ENCODE measurements around the gene PRKAA1.

PRKAA1 gene

GRCh38 chr5:40798012-40798800, at the start of gene PRKAA1:
Gene PRKAA1, minus strand, starts transcription at chr5:40798374. Its CDS starts 185 bp downstream, at chr5:40798189.
- peak; percentile 96 to 98 for DNase-seq

GRCh38 chr5:40847525-40847924, 49.4 kb upstream of the PRKAA1 start:
- no peak for DNase-seq

- DNase-seq: no peak
Observed at GRCh38 chr5:40846371-40846770, 48.2 kb upstream of the PRKAA1 start.

GRCh38 chr5:40844565-40844964, 46.4 kb upstream of the PRKAA1 start:
- no peak for DNase-seq

- no peak for DNase-seq
Observed at GRCh38 chr5:40842351-40842750, 44.2 kb upstream of the PRKAA1 start.

- DNase-seq: no peak
Observed at GRCh38 chr5:40841068-40841805, 43.1 kb upstream of the PRKAA1 start, which contains the start of gene CARD6. Gene CARD6, plus strand, starts transcription at chr5:40841367. Its CDS starts 16 bp downstream, at chr5:40841383.

- no peak for DNase-seq
Observed at GRCh38 chr5:40838086-40838485, 39.9 kb upstream of the PRKAA1 start.

GRCh38 chr5:40834849-40835787, 36.9 kb upstream of the PRKAA1 start, which contains the start of gene RPL37:
Gene RPL37, minus strand, starts transcription at chr5:40835222. Its CDS starts 37 bp downstream, at chr5:40835185.
- peak; percentile 98 to 99 for DNase-seq

GRCh38 chr5:40834391-40834848, 36.2 kb upstream of the PRKAA1 start:
- no peak for DNase-seq

- no peak for DNase-seq
Observed at GRCh38 chr5:40833712-40834229, 35.6 kb upstream of the PRKAA1 start.

- DNase-seq: no peak
Observed at GRCh38 chr5:40832345-40832744, 34.2 kb upstream of the PRKAA1 start.

GRCh38 chr5:40831346-40832210, 33.4 kb upstream of the PRKAA1 start:
- no peak for DNase-seq

GRCh38 chr5:40829748-40830533, 31.8 kb upstream of the PRKAA1 start:
- no peak for DNase-seq

GRCh38 chr5:40828690-40829661, 30.8 kb upstream of the PRKAA1 start:
- DNase-seq: no peak

GRCh38 chr5:40828021-40828631, 30.0 kb upstream of the PRKAA1 start:
- DNase-seq: no peak

GRCh38 chr5:40827188-40827977, 29.2 kb upstream of the PRKAA1 start:
- no peak for DNase-seq

- DNase-seq: no peak
Observed at GRCh38 chr5:40826489-40827187, 28.5 kb upstream of the PRKAA1 start.
